ENCODE data around the gene CHRND.
"Not testable (repeated sequence)": the region's sequence is repeated elsewhere in the genome, so short reads cannot be mapped to it uniquely, and the experiment has no call there.

CHRND gene

GRCh38 chr2:232543491-232543890, 17.5 kb downstream of the CHRND start:
- DNase-seq (ENCODE audit: low read depth) = no peak

- DNase-seq (ENCODE audit: low read depth) = no peak
Measured at GRCh38 chr2:232543928-232544631, 18.1 kb downstream of the CHRND start.

GRCh38 chr2:232544674-232545073, 18.7 kb downstream of the CHRND start:
- DNase-seq (ENCODE audit: low read depth) = no peak

- DNase-seq (ENCODE audit: low read depth) = no peak
Measured at GRCh38 chr2:232545511-232546375, 19.8 kb downstream of the CHRND start.

- DNase-seq (ENCODE audit: low read depth) = no peak
Measured at GRCh38 chr2:232547991-232548390, 22.0 kb downstream of the CHRND start.

GRCh38 chr2:232549655-232550353, 23.8 kb downstream of the CHRND start:
- DNase-seq (ENCODE audit: low read depth) = no peak

GRCh38 chr2:232550354-232551249, 24.6 kb downstream of the CHRND start, which contains the start of the genes EIF4E2 and TIGD1:
Gene EIF4E2 (plus strand): TSS chr2:232550689. CDS start chr2:232550725, 36 bp downstream.
Gene TIGD1 (minus strand): TSS chr2:232550557. CDS start chr2:232549882, 675 bp downstream.
- peak; percentile 90 for DNase-seq (ENCODE audit: low read depth)

- no peak for DNase-seq (ENCODE audit: low read depth)
Measured at GRCh38 chr2:232551250-232551638, 25.3 kb downstream of the CHRND start.

- DNase-seq (ENCODE audit: low read depth) = no peak
Measured at GRCh38 chr2:232551776-232552175, 25.8 kb downstream of the CHRND start.

- no peak for DNase-seq (ENCODE audit: low read depth)
Measured at GRCh38 chr2:232556426-232556825, 30.5 kb downstream of the CHRND start.

- no peak for DNase-seq (ENCODE audit: low read depth)
Measured at GRCh38 chr2:232562515-232563151, 36.7 kb downstream of the CHRND start.

GRCh38 chr2:232563580-232563979, 37.6 kb downstream of the CHRND start:
- no peak for DNase-seq (ENCODE audit: low read depth)

- no peak for DNase-seq (ENCODE audit: low read depth)
Measured at GRCh38 chr2:232567721-232568120, 41.8 kb downstream of the CHRND start.

- no peak for DNase-seq (ENCODE audit: low read depth)
Measured at GRCh38 chr2:232568161-232568560, 42.2 kb downstream of the CHRND start.

GRCh38 chr2:232569541-232569940, 43.6 kb downstream of the CHRND start:
- no peak for DNase-seq (ENCODE audit: low read depth)

- DNase-seq (ENCODE audit: low read depth) = not testable (repeated sequence)
Measured at GRCh38 chr2:232570481-232570880, 44.5 kb downstream of the CHRND start.

GRCh38 chr2:232571026-232571474, 45.1 kb downstream of the CHRND start:
- no peak for DNase-seq (ENCODE audit: low read depth)

- no peak for DNase-seq (ENCODE audit: low read depth)
Measured at GRCh38 chr2:232573042-232573441, 47.1 kb downstream of the CHRND start.

GRCh38 chr2:232573771-232574435, 47.9 kb downstream of the CHRND start:
- DNase-seq (ENCODE audit: low read depth) = no peak

GRCh38 chr2:232574674-232575403, 48.9 kb downstream of the CHRND start:
- no peak for DNase-seq (ENCODE audit: low read depth)
